SIG-M5 treated with dmso at 0.1 percent for 504 hours (cell line): ENCODE data around the gene LZTR1.
"Not testable (repeated sequence)": the region's sequence is repeated elsewhere in the genome, so short reads cannot be mapped to it uniquely, and the experiment has no call there.

ENCODE experiments used
- DNase-seq: peaks from one replicate; lab custom pipeline; 2025; ENCODE audit not compliant: unreplicated experiment; lab: John Stamatoyannopoulos, UW

The LZTR1 gene

DNA sequence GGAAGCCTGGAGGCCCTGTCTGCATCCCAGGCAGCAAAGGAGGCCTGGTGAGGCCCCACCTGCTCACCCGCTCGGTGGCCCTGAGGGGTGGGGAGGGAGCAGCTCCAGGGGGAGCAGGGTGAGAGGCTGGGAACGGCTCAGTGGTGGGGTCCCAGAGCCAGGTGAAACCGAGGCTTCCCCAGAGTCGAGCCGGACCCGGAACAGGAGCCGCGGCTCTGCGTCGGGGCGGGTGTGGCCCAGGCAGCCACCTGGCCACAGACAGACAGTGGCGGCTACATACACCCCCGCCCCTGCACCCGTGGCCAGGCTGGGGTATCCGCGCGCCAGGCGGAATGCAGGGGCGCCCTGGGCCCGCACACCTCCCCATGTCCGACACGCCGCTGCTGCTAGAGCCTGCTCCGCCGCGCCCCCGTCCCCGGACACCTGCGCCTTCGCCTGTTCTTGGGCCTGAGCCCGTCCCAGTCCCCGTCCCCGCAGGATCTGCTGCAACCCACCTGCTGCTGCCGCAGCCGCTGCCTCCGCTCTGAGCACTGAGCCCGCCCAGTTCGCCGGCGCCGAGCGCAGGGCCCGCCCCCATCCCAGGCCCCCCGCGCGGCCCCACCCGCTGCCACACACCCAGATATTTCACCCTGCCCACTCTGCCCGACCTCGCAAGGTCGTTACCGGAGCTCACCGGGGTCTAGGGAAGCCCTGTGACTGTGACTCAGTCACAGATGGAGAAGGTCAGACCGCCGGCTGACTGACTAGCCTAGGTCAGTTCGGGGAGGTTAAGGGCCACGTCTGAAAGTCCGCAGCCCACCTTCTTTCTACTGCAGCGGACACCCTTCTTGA is 50.2 kb downstream of the LZTR1 start, which contains the start of gene SLC7A4:
TSS of gene SLC7A4 (minus strand) at position 525 of the 831 bp plus-strand sequence. CDS start 749 bp downstream, outside the sequence.
- no peak for DNase-seq

- DNase-seq: no peak
These were observed 51.0 kb downstream of the LZTR1 start for GRCh38 chr22:21032868-21033688.

DNA sequence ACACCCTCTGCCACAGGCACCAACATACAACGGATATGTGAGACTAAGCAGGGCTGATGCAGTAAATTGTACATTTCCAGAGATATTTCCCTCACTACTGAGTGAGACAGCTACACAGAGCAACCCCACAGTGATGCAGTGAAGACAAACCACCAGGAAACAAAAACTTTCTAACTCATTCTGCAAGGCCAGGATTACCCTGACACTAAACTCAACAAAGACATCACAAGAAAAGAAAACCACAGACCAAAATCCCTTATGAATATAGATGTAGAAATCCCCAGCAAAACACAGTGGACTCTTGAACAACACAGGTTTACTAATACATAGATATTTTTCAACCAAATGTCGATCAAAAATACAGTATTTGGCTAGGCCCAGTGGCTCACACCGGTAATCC is 51.8 kb downstream of the LZTR1 start:
- no peak for DNase-seq

DNA sequence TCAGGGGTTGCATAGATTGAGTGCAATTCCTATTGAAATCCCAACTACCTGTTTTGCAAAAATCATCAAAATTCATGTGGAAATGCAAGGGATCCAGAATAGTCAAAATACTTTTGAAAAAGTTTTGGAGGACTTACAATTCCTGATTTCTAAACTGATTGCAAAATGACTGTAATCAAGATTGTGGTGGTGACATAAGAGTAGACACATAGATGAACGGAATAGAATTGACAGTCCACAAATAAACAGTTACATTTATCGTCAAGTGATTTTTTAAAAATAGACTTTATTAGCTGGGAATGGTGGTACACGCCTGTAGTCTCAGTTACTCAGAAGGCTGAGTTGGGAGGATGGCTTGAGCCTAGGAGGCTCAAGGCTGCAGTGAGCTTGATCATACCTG is 52.9 kb downstream of the LZTR1 start:
- DNase-seq: no peak

DNA sequence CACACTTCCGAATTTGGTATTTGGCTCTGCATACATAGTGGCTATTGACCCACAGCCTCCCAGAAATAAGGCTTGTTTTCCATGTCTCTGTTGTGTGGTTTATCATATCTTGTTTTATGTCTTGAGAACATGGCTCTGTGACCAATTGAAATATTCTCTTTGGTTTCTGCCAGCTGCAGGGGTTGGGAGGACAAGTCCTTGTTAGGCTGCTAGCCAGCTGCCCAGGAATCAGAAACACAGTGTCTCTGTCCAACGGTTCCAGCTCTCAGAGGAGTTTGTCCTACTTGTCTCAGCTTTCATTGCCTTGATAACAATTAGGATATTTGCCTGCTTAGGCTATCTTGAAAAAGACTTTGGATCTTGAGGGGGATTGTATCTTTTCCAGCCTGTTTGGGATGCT is 56.3 kb downstream of the LZTR1 start:
- DNase-seq: no peak

GRCh38 chr22:21039158-21039557 is 57.1 kb downstream of the LZTR1 start:
- not testable (repeated sequence) for DNase-seq

- DNase-seq: no peak
These were observed 59.8 kb downstream of the LZTR1 start for GRCh38 chr22:21041937-21042336.

DNA sequence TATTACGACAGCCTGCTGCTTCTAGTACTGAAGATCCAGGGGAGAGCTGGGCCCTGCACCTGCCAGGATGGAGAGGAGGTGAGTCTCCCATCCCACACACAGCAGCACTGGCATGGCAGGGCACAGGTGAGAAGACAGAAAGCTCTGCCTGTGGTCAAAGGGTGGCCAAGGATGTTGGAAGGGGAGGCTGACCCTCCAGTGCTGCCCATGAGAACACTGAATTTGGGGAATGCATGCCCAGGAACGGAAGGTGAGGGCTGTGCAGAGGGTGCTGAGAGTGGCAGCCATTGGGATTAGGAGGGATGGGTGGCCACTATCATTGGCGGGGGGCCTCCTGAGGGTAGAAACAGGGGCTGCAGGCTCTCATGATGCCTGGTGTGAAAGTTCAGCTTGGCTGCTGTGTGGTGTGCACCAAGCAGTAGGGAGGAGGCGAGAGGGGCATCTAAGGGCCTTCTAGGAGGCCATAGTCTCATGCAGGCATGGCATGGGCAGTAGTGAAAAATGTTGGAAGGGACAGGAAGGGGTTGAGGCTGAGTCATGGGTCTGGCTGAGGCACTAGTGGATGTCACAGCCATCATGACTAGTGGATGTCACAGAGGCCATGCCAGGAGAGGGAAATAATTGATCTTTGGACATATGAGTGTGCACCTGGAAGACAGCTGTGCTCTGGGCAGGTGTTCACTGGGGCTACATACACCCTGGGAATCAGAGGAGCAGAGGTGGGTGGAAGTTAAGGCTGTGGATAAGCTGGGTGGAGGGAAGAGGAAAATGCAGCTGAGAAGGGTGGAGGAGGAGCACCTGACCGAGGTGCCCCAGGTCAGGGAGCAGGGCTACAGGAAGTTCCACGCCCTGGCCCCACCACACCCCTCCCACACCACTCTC is 61.1 kb downstream of the LZTR1 start:
- DNase-seq: no peak

DNA sequence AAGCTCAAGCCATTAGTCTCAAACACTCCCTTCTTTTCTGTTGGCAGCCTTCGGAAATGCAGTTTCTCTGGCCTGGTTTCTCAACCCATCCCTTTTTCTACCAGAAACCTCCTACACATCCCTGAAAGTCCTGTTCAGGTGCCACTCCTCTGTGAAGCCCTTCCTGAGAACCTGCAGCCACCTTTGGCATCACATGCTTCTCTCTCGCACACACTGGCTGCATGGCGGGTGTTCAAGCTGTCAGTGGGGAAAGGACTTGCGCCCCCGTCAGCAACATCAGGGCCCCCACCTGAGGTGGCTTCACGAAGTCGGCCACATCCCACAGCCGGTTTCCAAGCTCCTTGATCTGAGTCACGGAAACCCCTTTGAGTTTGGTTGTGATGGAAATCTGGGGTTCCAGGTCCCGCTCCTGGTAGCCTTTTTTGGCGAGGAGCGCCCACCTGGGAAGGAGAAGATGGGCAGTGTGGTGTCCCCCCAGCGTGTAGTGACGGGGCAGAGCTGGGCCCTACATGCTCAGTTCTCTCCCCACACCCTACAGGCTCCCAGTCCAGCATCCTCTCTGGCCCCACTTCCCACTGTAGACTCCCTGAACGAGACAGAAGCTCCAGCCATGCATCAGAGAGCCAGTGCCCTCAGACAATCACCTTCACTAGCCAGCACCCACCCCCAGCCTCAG is 61.9 kb downstream of the LZTR1 start:
- DNase-seq: no peak

- DNase-seq: no peak
These were observed 63.0 kb downstream of the LZTR1 start for GRCh38 chr22:21044931-21045584.

GRCh38 chr22:21045585-21046294 is 63.6 kb downstream of the LZTR1 start, which contains the start of gene LRRC74B:
Gene LRRC74B, plus strand, starts transcription at chr22:21045946. Its CDS starts 41 bp downstream, at chr22:21045987.
- peak; percentile 15 for DNase-seq

DNA sequence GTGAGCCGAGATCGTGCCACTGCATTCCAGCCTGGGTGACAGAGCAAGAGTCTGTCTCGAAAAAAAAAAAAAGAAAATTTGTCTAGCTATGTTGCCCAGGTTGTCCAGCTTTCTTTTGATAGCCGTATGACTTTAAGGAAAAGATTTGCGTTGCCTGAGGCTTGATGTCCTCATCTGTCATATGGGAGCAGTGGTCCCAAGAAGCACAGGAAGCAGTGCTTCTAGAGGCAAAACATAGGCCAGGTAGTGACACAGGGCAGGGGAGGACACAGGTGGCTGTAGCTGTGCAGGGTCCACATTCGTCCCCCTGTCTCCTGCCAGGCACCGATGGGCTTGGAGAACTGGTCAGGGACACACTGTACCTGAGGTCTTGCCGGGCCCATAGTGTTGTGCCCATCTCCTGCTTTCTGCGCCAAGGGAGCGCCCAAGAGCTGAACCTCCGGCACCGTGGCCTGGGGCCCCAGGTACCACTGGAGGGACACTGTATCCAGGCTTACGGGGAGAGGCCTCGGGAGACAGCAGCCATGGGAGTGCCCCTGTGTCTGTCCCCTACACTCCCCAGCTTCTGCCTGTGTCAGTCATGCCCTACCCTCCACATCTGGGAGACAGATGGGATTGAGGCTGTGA is 65.1 kb downstream of the LZTR1 start:
- no peak for DNase-seq

DNA sequence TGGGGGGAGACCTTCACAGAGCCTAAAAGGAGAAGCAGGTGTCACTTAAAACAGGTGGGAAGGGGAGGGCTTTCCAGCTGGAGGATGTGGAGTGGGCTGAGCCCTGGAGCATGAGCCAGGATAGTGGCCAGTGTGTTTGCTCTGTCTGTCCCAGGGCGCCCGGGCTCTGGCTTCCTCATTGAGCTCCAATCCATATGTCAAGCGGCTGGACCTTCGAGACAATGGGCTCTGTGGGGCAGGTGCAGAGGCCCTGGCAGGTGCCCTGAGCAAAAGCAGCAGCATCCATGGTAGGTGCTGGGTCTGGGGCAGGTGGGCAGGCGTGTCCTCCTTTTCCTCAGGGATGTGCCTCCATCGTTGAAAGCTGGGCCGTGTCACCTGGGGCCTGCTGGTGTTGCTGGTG is 65.6 kb downstream of the LZTR1 start:
- no peak for DNase-seq

DNA sequence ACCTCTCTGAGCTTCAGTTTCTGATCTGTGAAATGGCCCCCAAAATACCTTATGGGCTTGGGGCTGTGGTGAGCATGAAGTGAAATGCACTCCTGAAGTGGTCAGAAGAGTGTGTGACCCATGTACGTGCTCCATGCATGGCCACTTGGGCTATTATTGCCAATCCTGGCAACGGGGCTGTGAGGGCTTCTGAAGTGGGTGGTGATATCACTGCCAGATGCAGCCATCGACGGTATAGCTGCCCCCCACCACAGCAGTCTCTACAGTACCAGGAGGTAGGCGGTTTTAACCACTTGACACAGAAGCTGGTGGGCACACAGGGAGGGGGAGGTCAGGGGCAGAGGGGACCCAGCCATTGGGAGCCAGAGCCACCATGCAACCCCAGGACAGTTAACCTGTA is 66.4 kb downstream of the LZTR1 start:
- not testable (repeated sequence) for DNase-seq
